Measurements from ENCODE around the gene MTA1.

Gene MTA1

DNA sequence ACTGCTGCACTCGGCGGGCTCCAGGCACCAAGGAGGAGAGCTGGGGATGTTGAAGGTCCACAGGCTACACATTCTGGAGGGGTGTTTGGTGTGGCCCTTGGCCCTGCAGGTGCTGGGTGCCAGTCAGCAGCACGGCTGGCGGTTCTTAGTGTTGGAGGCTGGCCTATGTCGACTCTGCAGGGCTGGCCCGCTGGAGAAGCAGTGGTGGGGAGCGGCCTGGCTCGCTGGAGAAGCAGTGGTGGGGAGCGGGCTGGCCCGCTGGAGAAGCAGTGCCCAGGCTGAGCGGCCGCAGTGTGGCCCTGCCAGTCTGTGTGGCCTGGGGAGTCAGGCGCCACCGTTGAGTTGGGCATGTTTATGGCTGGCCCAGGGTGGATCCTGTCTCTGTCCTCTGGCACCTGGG is 27.3 kb downstream of the MTA1 start:
- FAIRE-seq = no peak

DNA sequence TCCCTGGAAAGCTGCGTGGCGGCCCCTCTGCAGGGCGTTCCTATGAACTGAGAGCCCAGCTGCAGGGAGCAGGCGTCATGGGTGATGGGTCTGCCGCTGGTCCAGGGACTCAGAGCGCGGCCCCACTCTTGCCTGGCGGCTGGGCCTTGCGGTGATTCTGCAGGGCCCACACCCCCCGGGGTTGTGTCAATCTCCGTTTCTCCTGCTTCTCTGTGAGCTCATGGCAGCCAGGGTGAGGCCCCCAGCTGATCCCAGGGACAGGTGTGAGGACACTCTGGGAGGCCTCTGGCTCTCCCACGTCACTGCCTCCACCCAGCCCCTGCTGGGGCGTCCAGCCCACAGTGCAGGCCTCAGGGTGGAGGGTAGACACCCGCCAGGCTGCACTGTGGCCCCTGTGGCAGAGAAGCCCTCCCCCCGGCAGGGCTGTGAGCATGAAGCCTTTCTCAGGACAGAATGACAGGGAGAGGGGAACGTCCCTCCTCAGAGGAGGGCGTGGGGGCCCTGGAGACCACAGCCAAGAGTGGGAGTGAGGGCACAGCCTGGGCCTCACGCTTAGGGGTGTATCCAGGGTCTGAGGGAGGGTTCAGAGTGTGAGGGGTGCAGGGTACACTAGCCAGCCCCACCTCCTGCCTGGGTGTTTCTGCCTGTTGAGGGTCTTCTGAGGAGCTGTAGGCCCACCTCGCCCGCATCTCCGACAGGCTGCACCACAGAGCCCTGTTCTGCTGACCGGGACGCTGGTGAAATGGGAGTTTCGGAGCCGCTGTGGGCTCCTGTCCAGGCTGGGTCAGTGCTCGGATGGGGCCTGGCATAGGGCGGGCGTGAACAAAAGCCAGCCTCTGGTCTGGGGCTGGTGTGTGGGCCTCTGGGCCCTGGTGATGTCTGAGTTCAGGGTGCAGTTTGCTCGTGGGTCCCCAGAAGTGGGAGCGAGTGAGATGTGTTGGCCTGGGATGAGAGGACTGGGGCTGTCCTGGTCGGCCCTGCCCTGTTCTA is 28.3 kb downstream of the MTA1 start:
- FAIRE-seq = no peak

DNA sequence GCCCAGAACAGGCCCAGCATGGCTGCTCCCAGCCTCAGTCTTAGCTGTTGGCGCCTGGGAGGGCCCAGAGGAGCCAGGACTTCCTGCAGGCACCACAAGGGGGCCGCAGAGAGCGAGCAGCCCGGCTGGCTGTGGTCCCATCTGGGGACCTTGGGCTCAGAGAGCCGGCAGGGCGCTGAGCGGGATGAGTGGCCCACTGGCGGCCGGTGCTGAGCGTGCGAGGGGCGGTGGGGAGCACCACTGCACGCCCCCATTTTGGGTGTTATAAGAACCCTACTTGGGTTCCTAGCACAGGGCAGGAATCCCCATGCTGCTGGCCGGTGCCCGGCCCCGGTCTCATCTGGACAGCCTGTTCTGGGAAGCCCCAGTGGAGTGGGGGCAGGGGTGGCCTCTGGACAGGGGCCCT is 29.1 kb downstream of the MTA1 start:
- FAIRE-seq = no peak

DNA sequence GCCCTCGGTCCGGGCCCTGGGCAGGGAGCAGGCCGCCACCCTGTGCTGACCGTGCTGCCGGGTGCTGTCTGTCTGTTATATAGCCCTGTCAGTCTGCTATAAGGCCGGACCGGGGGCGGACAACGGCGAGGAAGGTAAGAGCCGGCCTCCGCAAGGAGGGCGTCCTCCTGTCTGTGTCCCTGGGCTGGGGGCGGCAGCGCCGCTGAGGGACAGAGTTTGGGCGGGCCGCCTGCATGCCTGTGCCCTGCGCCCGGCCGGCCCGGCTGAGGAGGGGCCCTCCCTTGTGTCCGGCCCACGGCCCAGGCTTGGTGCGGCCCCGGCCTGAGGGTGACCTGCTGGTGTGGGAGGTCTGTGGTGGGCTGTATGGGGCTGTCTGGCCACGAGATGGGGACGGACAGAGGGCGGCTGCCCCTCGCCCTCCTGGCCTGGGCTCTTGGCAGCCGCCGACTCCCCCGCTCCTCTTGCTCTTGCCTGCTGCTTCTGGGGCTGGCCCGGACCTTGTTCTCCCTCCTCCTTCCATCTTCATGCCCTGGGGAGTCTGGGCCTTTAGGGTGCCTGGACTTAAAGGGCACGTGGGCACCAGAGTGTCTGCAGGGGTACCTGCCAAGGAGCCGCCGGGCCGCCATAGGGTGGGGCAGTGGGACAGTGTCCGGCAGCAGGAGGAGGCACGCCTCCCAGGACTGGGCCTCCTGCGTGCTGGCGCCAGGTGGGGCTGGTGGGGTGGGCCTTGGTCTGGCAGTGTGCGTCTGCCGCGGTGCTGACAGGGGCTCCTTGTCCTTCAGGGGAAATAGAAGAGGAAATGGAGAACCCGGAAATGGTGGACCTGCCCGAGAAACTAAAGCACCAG is 29.9 kb downstream of the MTA1 start:
- no peak for FAIRE-seq

DNA sequence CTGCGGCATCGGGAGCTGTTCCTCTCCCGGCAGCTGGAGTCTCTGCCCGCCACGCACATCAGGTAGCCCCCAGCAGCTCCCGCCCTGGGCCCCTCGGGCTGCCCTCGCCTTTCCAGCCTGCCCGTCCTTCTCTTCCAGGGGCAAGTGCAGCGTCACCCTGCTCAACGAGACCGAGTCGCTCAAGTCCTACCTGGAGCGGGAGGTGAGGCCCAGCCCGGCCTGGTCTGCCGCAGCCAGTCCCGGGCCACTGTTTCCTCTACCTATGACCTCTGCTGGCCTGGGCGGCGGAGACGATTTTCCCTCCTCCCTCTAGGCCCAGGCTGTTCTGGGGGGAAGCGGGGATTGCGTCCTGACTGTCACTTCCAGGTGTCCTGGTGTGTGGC is 30.5 kb downstream of the MTA1 start:
- no peak for FAIRE-seq

GRCh38 chr14:105450864-105451720 is 31.5 kb downstream of the MTA1 start:
- no peak for FAIRE-seq

- FAIRE-seq = no peak
Measured at GRCh38 chr14:105452963-105453362, 33.3 kb downstream of the MTA1 start.

DNA sequence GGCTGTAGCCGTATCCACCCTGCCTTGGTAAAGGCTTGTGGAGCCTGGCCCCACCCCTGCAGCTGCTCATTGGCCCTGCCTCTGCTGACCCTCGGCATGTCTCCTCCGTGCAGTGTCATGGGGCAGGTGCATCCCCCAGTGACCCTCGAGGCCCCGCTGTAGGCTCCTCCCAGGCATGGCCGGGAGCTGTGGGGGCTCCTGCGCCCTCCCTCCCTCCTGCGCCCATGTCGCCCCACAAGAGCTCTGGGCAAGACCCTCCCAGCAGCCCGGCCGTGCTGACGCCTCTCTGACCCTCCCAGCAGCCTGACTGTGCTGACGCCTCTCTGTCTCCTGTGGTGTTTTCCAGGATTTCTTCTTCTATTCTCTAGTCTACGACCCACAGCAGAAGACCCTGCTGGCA is 34.2 kb downstream of the MTA1 start:
- no peak for FAIRE-seq

GRCh38 chr14:105455086-105455640 is 35.5 kb downstream of the MTA1 start:
- FAIRE-seq = no peak

GRCh38 chr14:105455766-105456660 is 36.4 kb downstream of the MTA1 start:
- no peak for FAIRE-seq

DNA sequence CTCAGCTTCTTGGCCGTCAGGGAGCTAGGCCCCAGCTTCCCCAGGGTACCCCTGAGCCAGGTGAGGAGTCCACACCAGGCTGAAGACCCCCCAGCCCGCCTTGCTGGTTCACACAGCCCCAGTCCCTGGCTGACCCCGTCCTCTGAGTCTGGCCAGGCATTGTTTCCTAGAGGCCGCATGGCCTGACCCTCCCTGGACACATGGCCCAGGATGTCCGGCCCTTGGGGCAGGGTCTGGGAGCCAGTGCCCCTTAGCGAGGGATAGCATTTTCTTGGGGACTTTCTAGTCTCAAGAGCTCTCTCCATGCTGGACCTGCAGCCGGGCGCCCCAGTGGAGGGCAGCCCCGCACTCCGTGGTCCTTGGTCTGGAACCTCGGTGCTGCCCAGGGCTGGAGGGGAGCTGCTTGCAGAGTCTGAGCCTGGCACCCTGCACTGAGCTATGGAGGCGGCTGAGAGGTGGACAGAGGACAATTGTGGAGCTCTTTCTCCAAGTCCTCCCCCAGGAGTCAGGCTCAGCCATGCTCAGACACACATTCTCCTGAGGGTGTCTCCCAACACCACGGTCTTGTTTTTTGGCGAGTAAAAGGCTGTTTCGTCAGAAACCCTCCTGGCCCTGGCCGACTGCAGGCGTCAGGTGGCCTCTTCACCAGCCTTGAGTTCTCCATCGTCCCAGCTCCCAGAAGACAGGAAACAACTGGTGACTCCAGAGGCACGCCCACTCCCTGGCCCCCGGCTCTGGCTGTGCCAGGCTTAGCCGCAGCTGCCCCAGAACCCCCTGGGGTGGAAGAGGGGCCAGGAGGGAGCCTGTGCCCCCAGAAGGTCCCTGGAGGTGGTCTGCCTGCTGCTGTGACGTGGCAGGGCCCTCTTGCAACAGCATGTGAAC is 37.4 kb downstream of the MTA1 start:
- no peak for FAIRE-seq

- no peak for FAIRE-seq
Measured at GRCh38 chr14:105458010-105458409, 38.4 kb downstream of the MTA1 start.

DNA sequence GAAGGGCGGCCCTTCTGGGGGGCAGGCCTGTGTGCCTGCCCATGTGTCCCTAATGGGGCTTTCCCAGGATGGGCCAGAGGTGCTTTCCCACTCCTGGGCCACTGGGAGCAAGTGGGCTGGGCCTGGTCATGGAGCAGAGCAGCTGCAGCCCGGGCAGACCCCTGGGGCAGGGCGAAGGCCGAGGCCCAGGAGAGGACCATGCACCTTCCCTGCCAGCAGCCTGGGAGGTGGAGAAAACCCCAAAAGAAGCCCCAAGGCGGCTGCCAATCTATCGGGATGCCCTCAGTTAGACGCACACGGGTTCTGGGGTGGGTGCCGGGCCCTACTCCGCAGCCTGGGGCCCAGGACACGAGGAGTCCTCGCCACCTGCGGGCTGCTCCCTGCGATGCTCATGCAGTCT is 38.9 kb downstream of the MTA1 start:
- no peak for FAIRE-seq

DNA sequence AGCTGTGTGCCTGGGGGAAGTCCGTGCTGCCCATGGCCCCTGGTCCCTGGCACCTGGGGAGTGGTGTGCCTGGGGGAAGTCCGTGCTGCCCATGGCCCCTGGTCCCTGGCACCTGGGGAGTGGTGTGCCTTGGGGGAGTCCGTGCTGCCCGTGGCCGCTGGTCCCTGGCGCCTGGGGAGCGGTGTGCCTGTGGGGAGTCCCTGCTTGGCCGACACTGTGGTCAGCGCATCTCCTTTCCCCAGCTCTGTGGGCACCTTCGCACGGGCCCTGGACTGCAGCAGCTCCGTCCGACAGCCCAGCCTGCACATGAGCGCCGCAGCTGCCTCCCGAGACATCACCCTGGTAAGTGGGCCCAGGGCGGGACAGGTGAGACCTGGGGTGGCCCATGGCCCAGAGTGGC is 40.5 kb downstream of the MTA1 start:
- no peak for FAIRE-seq

GRCh38 chr14:105460616-105461015 is 41.0 kb downstream of the MTA1 start:
- no peak for FAIRE-seq

DNA sequence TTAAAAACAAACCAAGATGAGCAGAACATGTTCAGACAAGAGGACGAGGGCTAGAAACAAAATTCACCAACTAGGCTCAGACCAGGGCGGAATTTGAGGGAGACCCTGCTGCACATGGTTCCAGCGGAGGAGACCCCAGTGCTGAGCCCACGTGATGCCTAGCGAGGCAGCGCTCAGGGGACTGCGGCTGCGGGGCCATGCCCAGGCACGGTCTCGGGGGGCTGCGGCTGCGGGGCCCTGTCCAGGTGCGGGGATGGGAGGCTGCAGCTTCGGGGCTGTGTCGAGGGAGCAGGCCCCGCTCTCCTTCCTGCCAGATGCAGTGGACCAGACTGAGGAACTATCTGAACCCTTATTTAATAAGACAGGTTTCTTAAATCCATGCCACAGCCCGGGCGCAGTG is 42.3 kb downstream of the MTA1 start:
- no peak for FAIRE-seq

GRCh38 chr14:105464501-105464900 is 44.9 kb downstream of the MTA1 start:
- FAIRE-seq = no peak

DNA sequence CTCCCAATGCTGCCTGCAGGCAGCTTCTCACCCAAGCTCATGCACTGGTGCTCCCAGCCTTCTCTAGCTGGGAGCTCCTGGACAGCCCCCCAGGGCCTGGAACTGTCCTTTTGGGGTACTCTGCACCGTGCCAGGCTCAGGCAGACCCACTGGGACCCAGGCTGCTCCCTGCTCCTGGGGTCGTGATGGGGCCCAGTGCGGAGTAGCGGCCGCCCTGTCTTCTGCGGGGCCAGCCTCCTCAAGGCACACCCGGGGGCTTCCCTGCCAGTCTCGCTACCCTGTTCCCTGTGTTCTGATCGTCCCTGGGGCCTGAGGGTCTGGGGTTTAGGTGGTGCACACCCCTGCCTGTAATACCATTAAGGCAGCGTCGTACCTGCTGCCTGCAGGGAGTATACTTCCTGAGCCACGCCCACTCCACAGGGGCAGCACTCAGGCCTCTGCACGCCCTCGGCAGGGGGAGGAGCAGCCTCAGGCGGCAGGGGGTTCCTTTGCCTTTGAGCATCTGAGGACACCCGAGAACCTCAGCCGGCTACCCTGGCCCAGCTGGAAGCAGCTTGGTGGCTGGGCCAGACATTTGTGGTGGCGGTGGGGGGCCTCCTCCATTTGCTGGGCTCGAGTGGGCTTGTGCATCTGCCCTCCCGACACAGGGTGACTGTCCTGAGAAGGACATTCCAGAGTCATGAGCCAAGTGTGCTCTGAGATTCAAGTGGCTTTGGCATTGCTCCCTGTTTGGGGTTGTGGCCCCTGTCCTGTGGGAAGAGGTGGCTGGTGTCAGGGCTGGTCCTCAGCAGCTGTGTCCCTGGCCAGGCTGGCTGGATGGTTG is 45.8 kb downstream of the MTA1 start:
- no peak for FAIRE-seq

GRCh38 chr14:105466531-105467248 is 47.1 kb downstream of the MTA1 start:
- no peak for FAIRE-seq

Data from TTC549 (cell line).